ENCODE data around the gene SORT1. TPM values are rescaled to one million over a fixed set of nuclear protein-coding genes. Genes with fewer than 3 reads are reported as not detected.
"Not testable (repeated sequence)": the region's sequence is repeated elsewhere in the genome, so short reads cannot be mapped to it uniquely, and the experiment has no call there.

Gene SORT1
- polyA plus RNA-seq, 1 donor: 30.7 TPM

DNA sequence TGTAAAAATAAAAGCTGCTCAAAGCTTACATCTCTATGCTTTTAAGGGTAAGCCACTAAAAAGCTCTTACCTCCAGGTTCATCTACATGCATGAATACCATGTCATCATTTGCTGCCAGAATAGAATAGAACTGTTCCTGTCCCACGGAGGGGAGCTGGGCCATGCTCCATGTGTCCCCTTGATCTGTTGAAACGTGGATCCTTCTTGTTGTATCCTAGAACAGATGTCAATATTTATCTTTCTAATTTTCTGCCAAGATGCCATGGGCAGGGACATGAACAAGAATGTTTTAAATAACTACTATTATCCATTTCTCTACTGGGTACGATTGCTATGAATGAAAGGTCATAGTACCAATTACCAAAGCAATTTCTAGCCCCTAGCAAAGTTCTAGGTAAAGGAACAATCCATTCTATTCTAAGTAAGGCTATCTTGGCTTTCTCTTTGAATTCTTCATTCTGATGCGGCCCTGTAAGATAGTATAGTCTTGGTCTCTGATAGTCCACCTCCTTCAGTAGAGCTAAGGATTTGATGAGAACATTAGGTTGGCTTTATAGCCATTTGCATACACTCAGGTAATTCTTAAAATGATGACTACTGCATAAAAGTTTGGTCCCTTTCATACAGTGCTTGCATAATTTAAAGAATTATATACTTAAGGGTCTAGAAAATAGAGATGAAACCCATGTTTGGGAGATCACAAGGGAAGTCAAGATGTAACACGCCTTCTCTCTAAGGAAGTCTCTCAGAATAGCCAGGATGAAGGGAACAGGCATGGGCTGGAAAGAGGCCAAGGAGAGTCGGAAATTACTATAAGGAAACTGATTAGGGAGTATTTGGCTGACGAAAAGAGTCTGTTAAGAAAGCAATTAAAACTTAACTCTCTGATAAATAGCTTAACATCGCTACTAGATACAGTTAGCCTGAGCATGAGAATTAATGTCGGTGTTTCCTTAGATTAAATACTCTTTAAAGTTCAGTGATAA, 55.5 kb downstream of the SORT1 start:
- no peak for DNase-seq (ENCODE audit: low read depth)

GRCh38 chr1:109338608-109339007, 59.1 kb downstream of the SORT1 start:
- no peak for DNase-seq (ENCODE audit: low read depth)

DNA sequence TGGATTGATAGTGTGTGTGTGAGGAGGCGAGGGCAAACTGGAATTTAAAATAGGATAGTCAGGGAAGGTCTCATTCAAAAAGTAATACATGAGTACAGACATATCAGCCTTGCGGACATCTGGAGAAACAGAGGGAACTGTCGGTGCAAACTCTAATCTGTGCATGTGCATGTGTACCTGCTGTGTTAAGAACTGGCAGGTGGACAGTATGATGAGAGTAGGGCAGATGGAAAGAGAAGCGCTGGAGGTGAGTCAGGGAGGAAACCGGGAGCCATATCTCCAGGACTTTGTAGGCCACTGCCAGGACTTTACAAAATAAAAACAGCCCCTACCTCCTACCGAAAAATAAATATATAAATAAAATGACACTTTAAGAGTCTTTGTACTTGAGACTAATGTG, 59.6 kb downstream of the SORT1 start:
- no peak for DNase-seq (ENCODE audit: low read depth)

DNA sequence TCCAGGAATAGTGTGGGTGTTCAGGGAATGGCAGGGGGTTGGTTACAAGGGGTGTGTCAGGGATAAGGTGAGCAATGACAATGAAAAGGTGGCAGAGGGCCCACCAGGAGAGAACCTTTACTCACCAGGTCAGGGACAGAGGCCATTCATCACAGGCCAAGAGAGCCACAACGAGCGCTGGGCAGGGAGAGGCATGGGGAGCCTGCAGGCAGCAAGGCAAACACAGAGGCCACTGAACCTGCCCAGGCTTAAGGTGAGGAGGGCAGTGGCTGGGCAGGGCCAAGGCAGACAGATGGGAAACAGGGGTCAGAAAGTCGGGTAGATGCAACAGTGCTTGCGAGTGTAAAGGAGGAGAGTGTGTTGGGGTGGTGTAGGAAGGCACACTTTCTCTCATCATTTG, 62.6 kb downstream of the SORT1 start:
- DNase-seq (ENCODE audit: low read depth): no peak

- no peak for DNase-seq (ENCODE audit: low read depth)
Observed at GRCh38 chr1:109331113-109331512, 66.6 kb downstream of the SORT1 start.

GRCh38 chr1:109327285-109327684, 70.4 kb downstream of the SORT1 start:
- DNase-seq (ENCODE audit: low read depth): no peak

DNA sequence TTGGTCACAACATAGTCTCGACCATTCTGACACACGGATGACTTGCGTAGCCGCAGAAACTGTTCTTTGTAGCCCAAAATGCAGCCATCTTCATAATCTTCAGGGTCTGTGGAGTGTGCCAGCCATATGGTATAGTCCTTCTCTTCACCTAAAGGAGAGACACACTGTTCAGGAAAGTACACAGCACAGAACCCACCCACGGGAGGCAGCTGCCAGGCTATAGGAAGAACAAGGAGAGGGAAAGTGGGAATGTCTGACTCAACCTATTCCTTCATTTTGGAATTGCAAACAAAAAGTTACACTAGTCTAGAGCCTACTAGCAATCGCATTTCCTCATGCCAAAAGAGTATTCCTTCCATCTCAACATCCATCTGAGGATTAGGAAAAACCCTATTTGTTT, 74.7 kb downstream of the SORT1 start:
- no peak for DNase-seq (ENCODE audit: low read depth)

GRCh38 chr1:109319114-109319513, 78.6 kb downstream of the SORT1 start:
- no peak for DNase-seq (ENCODE audit: low read depth)

GRCh38 chr1:109316506-109316905, 81.2 kb downstream of the SORT1 start:
- DNase-seq (ENCODE audit: low read depth): no peak

GRCh38 chr1:109315288-109315687, 82.4 kb downstream of the SORT1 start:
- DNase-seq (ENCODE audit: low read depth): no peak

GRCh38 chr1:109314795-109315194, 82.9 kb downstream of the SORT1 start:
- DNase-seq (ENCODE audit: low read depth): no peak

DNA sequence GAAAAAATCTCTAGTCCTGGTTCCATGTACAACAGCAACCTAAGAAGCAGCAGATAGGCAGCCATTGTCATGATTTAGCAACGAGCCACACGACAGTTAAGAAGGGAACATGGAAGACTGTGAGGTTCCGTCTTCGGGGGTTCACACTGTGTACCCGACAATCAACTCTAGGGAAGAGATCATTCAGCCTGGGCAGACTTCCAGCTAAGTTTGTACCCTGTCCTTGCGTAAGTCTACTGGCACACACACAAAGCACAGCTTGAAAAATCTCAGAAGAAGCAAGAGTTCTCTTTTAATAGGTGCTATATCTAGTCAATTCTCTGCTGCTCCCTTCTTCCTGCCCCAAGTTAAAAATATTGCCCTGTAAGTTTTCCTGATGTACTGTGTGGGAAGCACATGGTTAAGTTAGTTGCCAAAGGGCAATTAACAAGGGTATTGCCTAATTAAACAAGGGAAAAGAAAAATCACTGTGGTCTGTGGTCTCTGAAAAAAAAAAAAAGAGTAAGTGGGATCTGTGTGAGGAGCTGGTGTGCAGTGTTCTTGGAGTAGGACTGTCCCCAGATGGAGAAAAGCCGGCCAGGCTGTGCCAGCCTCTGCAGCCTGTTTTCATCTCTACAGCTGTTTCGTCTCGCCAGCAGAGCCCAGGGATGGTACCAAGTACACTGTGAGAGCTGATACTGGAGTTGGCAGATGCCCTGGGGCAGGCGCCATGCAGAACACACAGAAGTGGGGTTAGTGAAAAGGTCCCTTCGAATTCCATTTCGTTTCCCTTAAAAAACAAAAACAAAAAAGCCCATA, 84.5 kb downstream of the SORT1 start:
- no peak for DNase-seq (ENCODE audit: low read depth)

GRCh38 chr1:109312246-109312645, 85.5 kb downstream of the SORT1 start:
- no peak for DNase-seq (ENCODE audit: low read depth)

- DNase-seq (ENCODE audit: low read depth): no peak
Observed at GRCh38 chr1:109309347-109309746, 88.4 kb downstream of the SORT1 start.

GRCh38 chr1:109307274-109308021, 90.3 kb downstream of the SORT1 start:
- DNase-seq (ENCODE audit: low read depth): no peak

DNA sequence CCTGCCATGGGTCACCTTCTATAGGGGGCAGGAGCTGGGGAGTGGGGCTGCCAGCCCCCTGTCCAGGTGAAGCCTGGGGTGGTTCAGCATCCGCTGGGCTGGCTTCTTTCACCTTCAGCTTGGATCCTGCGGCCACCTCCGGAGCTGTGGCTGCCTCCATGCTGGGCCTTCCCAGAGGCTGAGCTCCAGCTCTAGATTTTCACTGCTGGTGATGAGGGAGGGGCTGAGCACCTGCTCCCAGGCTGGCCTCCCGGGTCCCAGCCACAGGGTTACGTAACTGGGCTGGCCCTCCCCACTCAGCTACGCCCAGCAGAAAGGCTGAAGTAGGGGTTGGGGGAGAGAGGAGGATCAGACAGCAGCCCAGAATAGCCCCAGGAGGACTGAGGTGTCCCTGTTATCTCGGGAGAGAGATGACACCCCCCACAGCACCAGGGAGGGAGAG, 90.9 kb downstream of the SORT1 start, which contains the start of gene MYBPHL:
Gene MYBPHL, minus strand, starts transcription at position 180 of the 442 bp plus-strand sequence. Its CDS starts 20 bp downstream, at position 160.
- DNase-seq (ENCODE audit: low read depth): no peak

DNA sequence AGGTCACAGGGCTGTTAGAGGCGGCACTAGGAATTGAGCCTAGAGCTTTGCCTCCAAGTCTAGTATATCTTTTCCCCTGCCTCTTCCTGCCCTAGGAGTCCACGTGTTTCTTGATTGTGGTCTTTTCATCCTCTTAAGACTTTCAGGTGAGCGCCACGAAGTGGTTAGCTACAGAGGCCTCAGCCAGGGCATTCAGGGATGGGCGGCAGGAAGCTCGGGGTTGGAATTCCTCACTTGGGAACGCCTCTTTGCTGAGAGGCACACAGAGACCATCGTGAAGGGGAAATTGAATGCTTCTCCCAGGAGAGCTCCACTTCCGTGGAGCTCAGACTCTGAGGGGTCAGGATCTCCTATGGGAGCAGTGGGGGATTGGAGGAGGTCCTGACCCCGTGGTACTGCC, 91.7 kb downstream of the SORT1 start:
- not testable (repeated sequence) for DNase-seq (ENCODE audit: low read depth)

GRCh38 chr1:109304226-109304920, 93.3 kb downstream of the SORT1 start:
- no peak for DNase-seq (ENCODE audit: low read depth)

GRCh38 chr1:109301874-109302273, 95.8 kb downstream of the SORT1 start:
- no peak for DNase-seq (ENCODE audit: low read depth)

DNA sequence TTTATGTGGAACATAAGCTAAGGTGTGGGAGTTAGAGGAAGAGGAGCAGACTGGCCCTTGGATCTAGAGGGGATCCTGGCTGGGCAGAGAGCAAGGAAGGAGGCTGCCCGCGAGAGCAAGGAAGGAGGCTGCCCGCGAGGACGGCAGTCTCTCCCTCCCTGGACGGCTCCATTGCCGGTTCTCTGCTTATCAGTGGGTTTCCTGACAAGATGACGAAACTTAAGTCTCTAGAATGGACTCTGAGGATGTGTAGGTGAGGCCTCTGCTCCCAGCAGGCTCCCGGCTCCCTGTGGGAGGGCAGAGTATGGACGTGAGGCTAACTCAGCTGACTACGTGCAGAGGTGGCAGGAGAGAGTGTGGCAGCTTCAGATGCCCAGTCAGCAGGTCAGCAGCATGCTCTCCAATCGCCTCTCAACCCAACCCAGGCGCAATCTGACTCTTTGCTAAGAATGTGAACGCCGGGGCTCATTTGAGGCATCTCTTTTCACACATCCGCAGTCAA, 97.0 kb downstream of the SORT1 start:
- no peak for DNase-seq (ENCODE audit: low read depth)
